KMS-11 (cell line): ENCODE results near the gene MYH14.

Experiments used
- H2AFZ ChIP-seq: fragments of 200-600 bp; sonication (generic); 2 replicates; pipeline ENCODE4 v1.6.1; 2016; ENCODE audit warnings: antibody characterized with exemption, mixed run types, low read depth
- H3K27ac ChIP-seq: fragments of 200-600 bp; sonication (generic); 2 replicates; pipeline ENCODE4 v1.6.1; 2016; ENCODE audit warnings: mild to moderate bottlenecking, mixed run types
- H3K27me3 ChIP-seq: fragments of 200-600 bp; sonication (generic); 2 replicates; pipeline ENCODE4 v1.6.1; 2017; ENCODE audit warnings: mild to moderate bottlenecking, low read depth, mixed run types, moderate library complexity; ENCODE audit not compliant: insufficient read depth
- H3K36me3 ChIP-seq: fragments of 200-600 bp; sonication (generic); 2 replicates; pipeline ENCODE4 v1.6.1; 2017; ENCODE audit warnings: mild to moderate bottlenecking, mixed run types; ENCODE audit not compliant: insufficient read depth
- H3K4me1 ChIP-seq: fragments of 200-600 bp; sonication (generic); 2 replicates; pipeline ENCODE4 v1.6.1; 2016; ENCODE audit warnings: mild to moderate bottlenecking, low read depth, mixed run types; ENCODE audit not compliant: poor library complexity, severe bottlenecking
- H3K4me2 ChIP-seq: fragments of 200-600 bp; sonication (generic); 2 replicates; pipeline ENCODE4 v1.7.0; 2016; ENCODE audit warnings: mild to moderate bottlenecking, mixed run types
- H3K4me3 ChIP-seq: fragments of 200-600 bp; sonication (generic); IDR thresholded peaks from 2 replicates; pipeline ENCODE4 v1.6.1; 2017; ENCODE audit warnings: low read depth, low read length, mixed read lengths; ENCODE audit not compliant: insufficient read depth
- H3K79me2 ChIP-seq: fragments of 200-600 bp; sonication (generic); 2 replicates; pipeline ENCODE4 v1.6.1; 2016; ENCODE audit warnings: low read depth, mixed run types; ENCODE audit not compliant: insufficient read depth
- H3K9ac ChIP-seq: fragments of 200-600 bp; sonication (generic); 2 replicates; pipeline ENCODE4 v1.6.1; 2016; ENCODE audit warnings: mild to moderate bottlenecking, mixed run types
- H4K20me1 ChIP-seq: fragments of 200-600 bp; sonication (generic); 2 replicates; pipeline ENCODE4 v1.6.1; 2016; ENCODE audit warnings: mild to moderate bottlenecking, mixed run types; ENCODE audit not compliant: insufficient read depth
- TF ChIP-seq, protein P1 (sequence below): fragments of 200-600 bp; sonication (generic); conservative IDR thresholded peaks from 2 replicates; pipeline ENCODE4 v1.6.1; 2017; ENCODE audit warnings: low read depth, mild to moderate bottlenecking, antibody characterized with exemption, low read length, moderate library complexity, mixed read lengths

Gene MYH14

DNA sequence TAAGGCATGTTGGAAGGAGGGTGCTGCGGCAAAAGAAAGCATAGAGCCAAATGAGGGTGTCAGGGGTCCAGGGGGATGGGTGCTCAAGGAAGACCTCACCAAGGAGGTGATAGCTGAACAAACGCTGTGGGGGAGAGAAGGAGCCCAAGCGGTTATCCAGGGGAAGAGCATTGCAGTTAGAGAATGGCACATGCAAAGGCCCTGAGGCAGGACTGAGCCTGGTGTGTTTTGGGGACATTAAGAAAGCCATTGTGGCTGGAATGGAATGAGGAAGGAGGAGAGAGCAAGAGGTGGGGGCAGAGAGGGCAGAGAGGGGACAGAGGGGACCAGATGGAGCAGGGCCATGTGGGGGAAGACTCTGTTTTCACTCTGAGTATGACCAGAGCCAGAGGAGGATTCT lies 6.1 kb upstream of the MYH14 start:
- no peak overlapping the region for H3K4me3 ChIP-seq
- no peaks in the 10 kb centered on the region for H3K79me2 ChIP-seq
- TF ChIP-seq, protein P1, sequence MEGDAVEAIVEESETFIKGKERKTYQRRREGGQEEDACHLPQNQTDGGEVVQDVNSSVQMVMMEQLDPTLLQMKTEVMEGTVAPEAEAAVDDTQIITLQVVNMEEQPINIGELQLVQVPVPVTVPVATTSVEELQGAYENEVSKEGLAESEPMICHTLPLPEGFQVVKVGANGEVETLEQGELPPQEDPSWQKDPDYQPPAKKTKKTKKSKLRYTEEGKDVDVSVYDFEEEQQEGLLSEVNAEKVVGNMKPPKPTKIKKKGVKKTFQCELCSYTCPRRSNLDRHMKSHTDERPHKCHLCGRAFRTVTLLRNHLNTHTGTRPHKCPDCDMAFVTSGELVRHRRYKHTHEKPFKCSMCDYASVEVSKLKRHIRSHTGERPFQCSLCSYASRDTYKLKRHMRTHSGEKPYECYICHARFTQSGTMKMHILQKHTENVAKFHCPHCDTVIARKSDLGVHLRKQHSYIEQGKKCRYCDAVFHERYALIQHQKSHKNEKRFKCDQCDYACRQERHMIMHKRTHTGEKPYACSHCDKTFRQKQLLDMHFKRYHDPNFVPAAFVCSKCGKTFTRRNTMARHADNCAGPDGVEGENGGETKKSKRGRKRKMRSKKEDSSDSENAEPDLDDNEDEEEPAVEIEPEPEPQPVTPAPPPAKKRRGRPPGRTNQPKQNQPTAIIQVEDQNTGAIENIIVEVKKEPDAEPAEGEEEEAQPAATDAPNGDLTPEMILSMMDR = no peak
- H3K27ac ChIP-seq = no peak overlapping the region
- H3K36me3 ChIP-seq = no peaks in the 10 kb centered on the region
- no peak overlapping the region for H3K4me2 ChIP-seq
- no peaks in the 10 kb centered on the region for H3K4me1 ChIP-seq
- H3K27me3 ChIP-seq = peaks cover 10% of the 10 kb centered on the region; the same call in 1 of the 2 replicates
- no peak overlapping the region for H2AFZ ChIP-seq
- H3K9ac ChIP-seq = no peak overlapping the region
- no peaks in the 10 kb centered on the region for H4K20me1 ChIP-seq

- H3K4me1 ChIP-seq = no peaks in the 10 kb centered on the region
- no peak overlapping the region for H3K9ac ChIP-seq
- TF ChIP-seq, protein P1 = no peak
- H3K79me2 ChIP-seq = no peaks in the 10 kb centered on the region
- no peak overlapping the region for H3K4me2 ChIP-seq
- H3K27ac ChIP-seq = no peak overlapping the region
- no peak overlapping the region for H2AFZ ChIP-seq
- H3K36me3 ChIP-seq = no peaks in the 10 kb centered on the region
- H3K4me3 ChIP-seq = no peak overlapping the region
- peaks cover 7% of the 10 kb centered on the region; the same call in 1 of the 2 replicates for H3K27me3 ChIP-seq
- H4K20me1 ChIP-seq = no peaks in the 10 kb centered on the region
These were observed 4.8 kb upstream of the MYH14 start for GRCh38 chr19:50198431-50199258.

DNA sequence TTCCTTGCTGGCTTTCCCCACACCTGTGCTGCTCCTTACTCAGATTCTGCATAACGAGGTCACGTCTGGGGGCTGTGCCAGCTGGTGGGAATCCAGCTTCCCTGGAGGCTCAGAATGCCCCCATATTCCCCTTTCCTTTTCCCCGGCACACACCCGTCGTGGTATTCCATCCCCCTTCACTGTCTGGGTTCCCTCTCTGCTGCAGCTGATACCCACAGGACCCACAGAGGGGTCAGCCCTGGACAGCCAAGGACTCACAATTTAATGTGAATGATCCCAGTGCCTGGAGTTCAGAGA lies 4.2 kb upstream of the MYH14 start:
- H4K20me1 ChIP-seq = no peaks in the 10 kb centered on the region
- H3K27me3 ChIP-seq = peaks cover 7% of the 10 kb centered on the region; the same call in 1 of the 2 replicates
- H3K79me2 ChIP-seq = no peaks in the 10 kb centered on the region
- TF ChIP-seq, protein P1 = no peak
- no peak overlapping the region for H3K9ac ChIP-seq
- H3K4me1 ChIP-seq = no peaks in the 10 kb centered on the region
- no peak overlapping the region for H2AFZ ChIP-seq
- H3K36me3 ChIP-seq = no peaks in the 10 kb centered on the region
- no peak overlapping the region for H3K4me3 ChIP-seq
- H3K4me2 ChIP-seq = no peak overlapping the region
- no peak overlapping the region for H3K27ac ChIP-seq

GRCh38 chr19:50202386-50202785 lies 1.0 kb upstream of the MYH14 start:
- Histone ChIP-seq H3K4me2 (no peak overlapping the region), H3K27me3 (peaks cover 6% of the 10 kb centered on the region; the same call in 1 of the 2 replicates), H3K79me2 (no peaks in the 10 kb centered on the region), H3K9ac (no peak overlapping the region), H3K4me3 (no peak overlapping the region), H3K36me3 (no peaks in the 10 kb centered on the region), H4K20me1 (no peaks in the 10 kb centered on the region), H3K4me1 (no peaks in the 10 kb centered on the region), H2AFZ (no peak overlapping the region), H3K27ac (no peak overlapping the region)
- TF ChIP-seq, protein P1 = no peak
